GM12873 (cell line): ENCODE results near the gene RBKS.

Source experiments
- TF ChIP-seq, protein P1 (sequence below): IDR thresholded peaks from 2 replicates; pipeline ENCODE4 v1.5.1; 2012; ENCODE audit warnings: low read depth, mild to moderate bottlenecking, moderate library complexity, low read length, control low read depth; ENCODE audit not compliant: insufficient read depth; ENCODE audit errors: missing control alignments

Gene RBKS

DNA sequence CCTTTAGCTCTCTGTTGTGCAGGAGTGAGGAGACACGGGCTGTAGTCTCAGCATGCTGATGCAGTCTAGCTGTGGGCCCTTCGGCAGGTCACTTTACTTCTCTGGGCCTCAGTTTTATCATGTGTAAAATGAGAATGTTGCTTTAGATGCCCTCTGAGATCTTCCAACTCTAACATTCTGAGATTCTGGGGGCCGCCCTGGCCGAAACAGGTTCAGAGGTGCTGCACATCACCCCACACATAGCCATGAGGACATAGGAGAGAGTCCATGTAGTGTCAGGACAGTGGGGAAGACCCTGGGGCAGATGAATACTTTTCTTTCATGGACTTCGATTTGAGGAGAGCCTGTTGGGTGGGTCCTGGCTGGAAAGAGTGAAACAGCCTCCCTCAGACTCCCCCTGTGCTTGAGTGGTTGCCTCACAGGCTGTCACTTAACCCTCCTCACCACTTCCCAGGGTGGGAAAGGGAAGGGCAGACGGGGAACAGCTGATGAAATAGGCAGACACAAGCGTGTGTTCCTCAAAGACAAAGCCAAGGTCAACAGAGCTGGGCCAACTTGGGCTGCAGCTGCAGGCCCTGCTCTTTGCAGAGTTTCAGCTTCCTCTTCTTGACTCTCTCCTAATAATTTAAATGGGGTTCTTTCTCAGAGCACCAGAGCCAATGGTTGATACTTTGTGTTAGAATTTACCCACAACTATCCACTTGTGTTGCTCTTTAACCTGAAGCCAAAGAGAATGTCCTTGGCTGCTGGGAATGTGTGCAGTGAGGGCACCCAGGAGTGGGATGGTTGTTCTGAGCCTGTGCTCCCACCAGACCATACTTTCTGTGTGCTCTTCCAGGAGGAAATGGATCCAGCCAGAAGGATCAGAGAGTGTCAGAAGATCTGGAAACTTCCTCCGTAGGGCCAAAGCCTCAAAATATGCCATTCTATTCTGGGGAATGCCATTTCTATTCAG, 133.4 kb downstream of the RBKS start:
- TF ChIP-seq, protein P1, sequence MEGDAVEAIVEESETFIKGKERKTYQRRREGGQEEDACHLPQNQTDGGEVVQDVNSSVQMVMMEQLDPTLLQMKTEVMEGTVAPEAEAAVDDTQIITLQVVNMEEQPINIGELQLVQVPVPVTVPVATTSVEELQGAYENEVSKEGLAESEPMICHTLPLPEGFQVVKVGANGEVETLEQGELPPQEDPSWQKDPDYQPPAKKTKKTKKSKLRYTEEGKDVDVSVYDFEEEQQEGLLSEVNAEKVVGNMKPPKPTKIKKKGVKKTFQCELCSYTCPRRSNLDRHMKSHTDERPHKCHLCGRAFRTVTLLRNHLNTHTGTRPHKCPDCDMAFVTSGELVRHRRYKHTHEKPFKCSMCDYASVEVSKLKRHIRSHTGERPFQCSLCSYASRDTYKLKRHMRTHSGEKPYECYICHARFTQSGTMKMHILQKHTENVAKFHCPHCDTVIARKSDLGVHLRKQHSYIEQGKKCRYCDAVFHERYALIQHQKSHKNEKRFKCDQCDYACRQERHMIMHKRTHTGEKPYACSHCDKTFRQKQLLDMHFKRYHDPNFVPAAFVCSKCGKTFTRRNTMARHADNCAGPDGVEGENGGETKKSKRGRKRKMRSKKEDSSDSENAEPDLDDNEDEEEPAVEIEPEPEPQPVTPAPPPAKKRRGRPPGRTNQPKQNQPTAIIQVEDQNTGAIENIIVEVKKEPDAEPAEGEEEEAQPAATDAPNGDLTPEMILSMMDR: no peak

DNA sequence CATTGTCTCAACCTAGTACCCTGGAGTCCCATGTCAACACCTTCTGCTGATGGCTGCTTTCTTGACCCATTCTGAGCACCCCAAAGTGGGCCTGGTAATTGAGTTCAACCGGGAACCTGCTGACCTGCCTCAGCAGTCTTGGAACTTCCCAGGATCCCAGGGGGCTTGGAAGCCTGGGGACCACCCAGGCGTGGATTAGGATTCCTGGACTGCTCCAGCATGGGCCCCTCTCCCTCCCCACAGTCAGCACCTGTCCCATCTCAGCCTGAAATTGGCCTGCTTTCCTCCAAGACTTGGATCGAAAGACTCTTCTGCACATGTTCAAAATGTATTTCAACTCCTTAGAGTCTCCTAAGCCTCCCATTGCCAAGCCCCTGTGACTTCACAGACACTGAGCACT, 134.1 kb downstream of the RBKS start:
- TF ChIP-seq, protein P1: no peak

DNA sequence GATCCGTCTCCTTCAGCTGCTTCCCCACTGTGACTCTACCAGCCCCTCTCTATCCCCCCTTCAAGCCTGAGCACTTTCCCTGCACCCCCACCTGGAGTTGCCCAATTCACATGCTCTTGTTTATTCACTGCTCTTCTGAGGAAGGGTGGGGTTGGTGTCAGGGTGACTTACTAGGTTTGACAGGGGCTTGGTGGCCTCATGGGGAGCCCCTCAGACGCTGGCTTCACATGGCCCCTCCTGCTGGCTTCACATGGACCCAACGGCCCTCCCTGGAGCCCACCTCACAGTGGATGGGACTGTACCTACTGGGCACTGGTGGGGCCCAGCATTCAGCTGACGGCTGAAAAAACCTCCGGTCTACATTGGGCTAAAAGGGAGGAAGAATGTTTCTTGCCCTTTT, 135.4 kb downstream of the RBKS start:
- TF ChIP-seq, protein P1: no peak

DNA sequence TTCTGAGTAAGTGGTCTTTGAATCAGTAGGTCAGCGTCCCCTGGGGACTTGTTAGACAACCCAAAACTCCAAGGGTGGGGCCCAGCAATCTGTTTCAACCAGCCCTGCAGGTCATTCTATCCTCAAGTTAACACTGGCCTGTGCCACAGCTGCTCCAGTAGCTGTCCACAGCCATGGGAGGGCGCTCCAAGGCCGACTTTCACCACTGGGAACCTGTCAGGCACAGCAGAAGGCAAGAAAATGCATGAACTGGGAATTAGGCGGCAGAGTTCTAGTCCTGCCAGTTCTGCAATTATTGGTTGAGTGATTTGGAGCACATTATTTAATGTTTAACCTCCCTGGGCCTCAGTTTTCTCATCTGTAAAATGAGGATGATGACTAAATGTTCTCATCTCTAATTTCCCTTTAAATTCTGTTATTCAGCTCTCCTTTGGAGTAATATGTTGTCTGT, 136.0 kb downstream of the RBKS start:
- TF ChIP-seq, protein P1: peak; percentile 93

DNA sequence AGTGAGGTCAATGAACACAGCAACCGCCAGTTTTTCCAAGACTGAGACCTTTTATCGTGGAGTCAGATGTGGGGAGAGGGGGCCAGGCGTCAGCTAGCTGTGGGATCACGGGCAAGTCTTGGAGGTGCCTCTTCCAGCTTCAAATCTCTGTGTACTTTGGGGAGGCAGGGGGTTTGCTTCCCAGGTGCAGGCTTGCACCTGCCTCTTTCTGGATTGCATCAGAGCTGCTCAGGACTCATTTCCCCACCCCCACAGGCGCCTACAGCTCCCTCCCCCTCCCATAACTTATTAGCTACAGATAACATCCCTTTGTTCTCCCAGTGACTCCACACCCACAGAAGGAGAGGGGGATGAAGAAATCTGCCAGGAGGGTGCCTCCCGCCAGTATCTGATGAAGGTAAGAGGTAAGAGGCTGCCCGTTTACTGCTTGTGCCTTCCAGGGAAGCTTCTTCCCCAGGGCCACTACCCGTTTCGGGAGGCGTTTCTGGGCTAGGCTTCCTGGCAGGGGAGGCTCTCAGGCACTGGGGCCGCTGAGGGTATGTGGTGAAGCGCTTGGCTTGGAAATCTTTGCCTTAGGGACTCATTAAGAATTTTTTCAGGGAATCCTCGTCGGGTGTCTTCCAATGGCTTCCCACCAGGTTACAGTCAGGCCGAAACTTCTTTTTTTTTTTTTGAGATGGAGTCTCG, 137.5 kb downstream of the RBKS start:
- TF ChIP-seq, protein P1: no peak

DNA sequence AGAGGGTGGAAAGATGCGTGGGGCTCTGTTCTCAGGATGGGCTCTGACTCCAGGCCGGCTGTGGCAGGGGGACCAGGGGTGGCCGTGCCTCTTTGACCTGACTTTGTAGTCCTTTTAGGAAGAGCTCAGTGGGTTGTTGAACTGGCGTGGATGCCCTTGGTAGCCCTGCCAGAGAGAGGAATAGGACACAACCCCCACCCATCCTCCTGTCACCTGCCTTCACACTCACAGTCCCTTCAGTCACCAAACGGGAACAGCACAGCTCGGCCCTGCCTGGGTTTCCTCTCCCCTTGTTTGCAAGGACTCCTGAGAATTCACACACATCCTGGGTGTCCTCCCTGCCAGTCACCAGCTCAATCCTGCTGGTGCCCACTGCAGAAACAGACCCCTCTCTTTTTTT, 138.8 kb downstream of the RBKS start:
- TF ChIP-seq, protein P1: no peak

DNA sequence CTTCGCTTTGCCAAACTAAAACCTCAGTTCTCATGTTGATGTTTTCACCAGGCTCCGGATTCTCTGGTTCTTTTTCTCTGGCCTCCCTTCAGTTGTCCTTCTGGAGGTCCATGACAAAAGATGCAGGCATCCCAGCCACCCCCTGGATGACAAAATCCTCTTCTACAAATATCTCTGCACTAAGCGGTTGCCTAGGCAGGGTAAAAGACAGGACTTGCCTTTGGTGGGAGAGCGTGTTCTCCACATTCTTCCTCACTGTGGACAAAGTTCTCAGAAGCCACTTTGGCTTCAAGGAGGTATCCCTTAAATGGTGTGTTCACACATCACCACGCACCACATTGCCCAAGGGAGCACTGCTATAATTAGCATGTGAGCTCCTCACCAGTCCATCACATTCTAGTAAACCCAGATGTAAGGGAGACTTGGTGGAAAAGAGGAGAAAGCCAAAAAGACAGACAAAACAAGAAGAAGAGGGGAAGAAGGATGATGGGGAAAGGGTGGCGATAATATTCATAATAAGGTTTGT, 142.3 kb downstream of the RBKS start:
- TF ChIP-seq, protein P1: no peak
